Loucy (cell line): ENCODE measurements around the gene OTUB2.

ENCODE experiments used
- H2AFZ ChIP-seq: fragments of 200-600 bp; sonication (generic); 2 replicates; pipeline ENCODE4 v1.6.0; 2016; ENCODE audit warnings: antibody characterized with exemption, mild to moderate bottlenecking, low read length, moderate library complexity
- H3F3A ChIP-seq: fragments of 200-600 bp; 2 replicates; pipeline ENCODE4 v1.6.0; 2016; ENCODE audit warnings: antibody characterized with exemption, low read depth, mild to moderate bottlenecking
- H3K27me3 ChIP-seq: fragments of 200-600 bp; sonication (generic); 2 replicates; pipeline ENCODE4 v1.6.1; 2014; ENCODE audit warnings: low read length, mild to moderate bottlenecking; ENCODE audit not compliant: insufficient read depth, poor library complexity, severe bottlenecking
- H3K36me3 ChIP-seq: fragments of 200-600 bp; sonication (generic); 2 replicates; pipeline ENCODE4 v1.6.1; 2016; ENCODE audit warnings: low read length; ENCODE audit not compliant: insufficient read depth
- H3K4me1 ChIP-seq: fragments of 200-600 bp; sonication (generic); 2 replicates; pipeline ENCODE4 v1.5.1; 2014; ENCODE audit warnings: low read length, mild to moderate bottlenecking; ENCODE audit not compliant: insufficient read depth, poor library complexity, severe bottlenecking
- H3K4me2 ChIP-seq: fragments of 200-600 bp; sonication (generic); 2 replicates; pipeline ENCODE4 v1.6.0; 2014; ENCODE audit warnings: antibody characterized with exemption, low read length, low read depth, mild to moderate bottlenecking; ENCODE audit not compliant: poor library complexity, severe bottlenecking
- H3K4me3 ChIP-seq: fragments of 200-600 bp; sonication (generic); 2 replicates; pipeline ENCODE4 v1.5.1; 2014; ENCODE audit warnings: low read length, mild to moderate bottlenecking, mixed read lengths; ENCODE audit not compliant: poor library complexity, severe bottlenecking
- H3K79me2 ChIP-seq: fragments of 200-600 bp; sonication (generic); 2 replicates; pipeline ENCODE4 v1.6.1; 2014; ENCODE audit warnings: low read length; ENCODE audit not compliant: insufficient read depth
- H3K9ac ChIP-seq: fragments of 200-600 bp; sonication (generic); 2 replicates; pipeline ENCODE4 v1.6.0; 2014; ENCODE audit warnings: mild to moderate bottlenecking, low read depth, low read length, moderate library complexity; ENCODE audit not compliant: poor library complexity, severe bottlenecking
- H3K9me2 ChIP-seq: fragments of 200-600 bp; sonication (generic); replicated peaks from 2 replicates; pipeline ENCODE4 v1.6.1; 2016; ENCODE audit warnings: low read depth, low read length, mixed read lengths
- H3K9me3 ChIP-seq: fragments of 200-600 bp; sonication (generic); 2 replicates; pipeline ENCODE4 v1.6.1; 2014; ENCODE audit warnings: mild to moderate bottlenecking, antibody characterized with exemption, low read length, low read depth; ENCODE audit not compliant: insufficient read depth
- H4K20me1 ChIP-seq: fragments of 200-600 bp; sonication (generic); 2 replicates; pipeline ENCODE4 v1.6.0; 2014; ENCODE audit warnings: antibody characterized with exemption, low read length, mild to moderate bottlenecking; ENCODE audit not compliant: insufficient read depth, poor library complexity, severe bottlenecking
- CTCF ChIP-seq: fragments of 200-600 bp; sonication (generic); conservative IDR thresholded peaks from 2 replicates; pipeline ENCODE4 v1.5.1; 2014; ENCODE audit warnings: mild to moderate bottlenecking, antibody characterized with exemption, low read length
- EZH2phosphoT487 ChIP-seq: fragments of 200-600 bp; IDR thresholded peaks from 2 replicates; pipeline ENCODE4 v1.6.1; 2018; ENCODE audit warnings: antibody characterized with exemption, mild to moderate bottlenecking, moderate library complexity, borderline replicate concordance

The OTUB2 gene

GRCh38 chr14:94029265-94029664 lies 3.1 kb downstream of the OTUB2 start:
- Histone ChIP-seq H3K4me2 (no peak overlapping the region), H4K20me1 (no peaks in the 10 kb centered on the region), H3K4me3 (no peak overlapping the region), H3K4me1 (no peaks in the 10 kb centered on the region), H3F3A (no peaks in the 10 kb centered on the region), H3K27me3 (no peaks in the 10 kb centered on the region), H3K9ac (no peak overlapping the region), H2AFZ (no peak overlapping the region), H3K36me3 (no peaks in the 10 kb centered on the region), H3K79me2 (no peaks in the 10 kb centered on the region), H3K9me2 (no peaks in the 10 kb centered on the region), H3K9me3 (no peaks in the 10 kb centered on the region)
- TF ChIP-seq CTCF (no peak), EZH2phosphoT487 (no peak)

- Histone ChIP-seq H2AFZ (no peak overlapping the region), H3K4me3 (no peak overlapping the region), H3K9ac (no peak overlapping the region), H4K20me1 (no peaks in the 10 kb centered on the region), H3K9me2 (no peaks in the 10 kb centered on the region), H3K27me3 (no peaks in the 10 kb centered on the region), H3K4me1 (no peaks in the 10 kb centered on the region), H3K4me2 (no peak overlapping the region), H3F3A (no peaks in the 10 kb centered on the region), H3K36me3 (no peaks in the 10 kb centered on the region), H3K9me3 (no peaks in the 10 kb centered on the region), H3K79me2 (no peaks in the 10 kb centered on the region)
- no peak for TF ChIP-seq EZH2phosphoT487
- TF ChIP-seq CTCF = no peak
Measured at GRCh38 chr14:94029671-94030203, 3.6 kb downstream of the OTUB2 start.

- Histone ChIP-seq H3K27me3 (no peaks in the 10 kb centered on the region), H3K4me3 (no peak overlapping the region), H3K36me3 (no peaks in the 10 kb centered on the region), H4K20me1 (no peaks in the 10 kb centered on the region), H3K9me2 (no peaks in the 10 kb centered on the region), H3K4me1 (no peaks in the 10 kb centered on the region), H3K4me2 (no peak overlapping the region), H2AFZ (no peak overlapping the region), H3F3A (no peaks in the 10 kb centered on the region), H3K9ac (no peak overlapping the region), H3K9me3 (no peaks in the 10 kb centered on the region), H3K79me2 (no peaks in the 10 kb centered on the region)
- no peak for TF ChIP-seq EZH2phosphoT487
- TF ChIP-seq CTCF = no peak
Measured at GRCh38 chr14:94030571-94030970, 4.4 kb downstream of the OTUB2 start.
